GM23338 (cell line): ENCODE results near the gene TELO2.

Experiments
- CREB1 ChIP-seq: fragments of 250-450 bp; sonication (Bioruptor Pico); IDR thresholded peaks from 2 replicates; pipeline ENCODE4 v1.5.0; 2020; ENCODE audit warnings: low read depth, mild to moderate bottlenecking, moderate library complexity
- CTCF ChIP-seq, 2 experiments: fragments of 200-600 bp in 1 of 2; sonication (generic) in 1 of 2; conservative IDR thresholded peaks; 2 replicates each; pipeline versions ENCODE4 v1.5.1 to v1.6.1; 2016 to 2017; ENCODE audit warnings: antibody characterized with exemption in 2 of 2, low read depth in 2 of 2, mild to moderate bottlenecking in 2 of 2, moderate library complexity in 1 of 2
- ETS1 ChIP-seq: IDR thresholded peaks from 2 replicates; pipeline ENCODE4 v1.6.1; 2016; ENCODE audit warnings: antibody characterized with exemption
- EZH2 ChIP-seq: fragments of 200-600 bp; sonication (generic); IDR thresholded peaks from one replicate; pipeline ENCODE4 v1.8.0; 2017; ENCODE audit warnings: antibody characterized with exemption, mild to moderate bottlenecking, low read depth; ENCODE audit not compliant: unreplicated experiment
- EZH2phosphoT487 ChIP-seq: fragments of 200-600 bp; sonication (generic); IDR thresholded peaks from one replicate; pipeline ENCODE4 v1.8.1; 2018; ENCODE audit warnings: antibody characterized with exemption; ENCODE audit not compliant: unreplicated experiment
- JUNB ChIP-seq: IDR thresholded peaks from one replicate; pipeline ENCODE4 v1.6.1; 2016; ENCODE audit warnings: antibody characterized with exemption; ENCODE audit not compliant: unreplicated experiment
- NANOG ChIP-seq: IDR thresholded peaks from 2 replicates; pipeline ENCODE4 v1.6.1; 2016; ENCODE audit warnings: antibody characterized with exemption, borderline replicate concordance
- POLR2AphosphoS5 ChIP-seq: IDR thresholded peaks from 2 replicates; pipeline ENCODE4 v1.6.1; 2016; ENCODE audit warnings: antibody characterized with exemption, low read depth
- REST ChIP-seq: IDR thresholded peaks from one replicate; pipeline ENCODE4 v1.6.1; 2018; ENCODE audit warnings: antibody characterized with exemption; ENCODE audit not compliant: unreplicated experiment
- STAT1 ChIP-seq: IDR thresholded peaks from one replicate; pipeline ENCODE4 v1.6.1; 2016; ENCODE audit warnings: antibody characterized with exemption; ENCODE audit not compliant: unreplicated experiment
- ZNF114 ChIP-seq: fragments of 250-450 bp; sonication (Bioruptor Pico); IDR thresholded peaks from 2 replicates; pipeline ENCODE4 v1.5.0; 2020; ENCODE audit warnings: mild to moderate bottlenecking, moderate library complexity
- ZNF331 ChIP-seq: fragments of 250-450 bp; sonication (Bioruptor Pico); IDR thresholded peaks from 2 replicates; pipeline ENCODE4 v1.5.0; 2020; ENCODE audit warnings: low read depth, mild to moderate bottlenecking, moderate library complexity

GRCh38 chr16:1542533-1542932 is 49.4 kb downstream of the TELO2 start:
- no peak for TF ChIP-seq CTCF (conservative IDR thresholded peaks at IDR 0.05; ENCODE audit: low read depth in 2 of 2)
- no peak for TF ChIP-seq EZH2phosphoT487
- no peak for TF ChIP-seq POLR2AphosphoS5
- no peak for TF ChIP-seq ETS1
- TF ChIP-seq EZH2, result no peak
- no peak for TF ChIP-seq CREB1 (CRISPR knock-in tag)
- TF ChIP-seq JUNB, result no peak
- no peak for TF ChIP-seq STAT1
- no peak for TF ChIP-seq REST
- no peak for TF ChIP-seq ZNF331 (CRISPR knock-in tag)
- no peak for TF ChIP-seq ZNF114 (CRISPR knock-in tag)
- no peak for TF ChIP-seq NANOG
